ENCODE data around the gene SEMA6B. TPM values are rescaled to one million over a fixed set of nuclear protein-coding genes. Genes with fewer than 3 reads are reported as not detected.

The SEMA6B gene
- total and polyA plus RNA-seq, 2 of the 8 experiments (the other 6 are each of a cell fraction or from before 2014, with no cell fraction given): 31.3 to 54.4 TPM

DNA sequence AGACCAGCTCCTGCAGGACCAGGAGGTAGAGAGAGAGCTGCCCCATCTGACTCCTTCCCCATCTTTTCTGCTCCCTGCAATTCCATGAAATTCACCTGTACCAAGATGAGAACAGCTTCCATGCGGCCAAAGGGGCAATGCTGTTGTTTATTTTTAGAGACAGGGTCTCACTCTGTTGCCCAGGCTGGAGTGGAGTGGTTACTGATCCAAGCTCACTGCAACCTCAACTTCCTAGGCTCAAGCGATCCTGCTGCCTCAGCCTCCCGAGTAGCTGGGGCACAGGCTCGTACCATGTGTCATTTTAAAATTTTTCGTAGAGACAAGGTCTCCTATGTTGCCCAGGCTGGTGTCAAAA is 37.6 kb downstream of the SEMA6B start:
- H3K79me2 ChIP-seq (ENCODE audit: control insufficient read depth in 1 of 2, insufficient read depth in 2 of 2, low read length in 2 of 2): no peaks in the 10 kb centered on the region
- H2AFZ ChIP-seq (ENCODE audit: low read length): no peak overlapping the region
- CTCF ChIA-PET (ENCODE audit: partially characterized antibody): interaction anchor here (0.6 to 8.9 kb wide), 9 partner anchors 14 to 287 kb away, joined by 3 to 174 read pairs (median 3); partner anchors contain the start of genes LRG1 and PLIN5

More for the DNA sequence above, 37.6 kb downstream of the SEMA6B start:
- H3K14ac ChIP-seq (ENCODE audit: insufficient read length): no peak overlapping the region
- 85% methylated on average over 5 of the region's 5 CpGs; no CpG with 5 or more reads in 1 of the 2 experiments for WGBS, 2 experiments (ENCODE audit: extremely low coverage in 1 of 2, insufficient coverage in 1 of 2, insufficient read length in 1 of 2, insufficient replicate concordance in 2 of 2, low coverage in 1 of 2, low lambda C conversion rate in 2 of 2, missing lambda C conversion rate in 1 of 2)
- POLR2A ChIA-PET (ENCODE audit: partially characterized antibody): interaction anchor here (0.6 to 1.8 kb wide), 3 partner anchors 13 to 175 kb away, joined by 3 to 7 read pairs (median 5); partner anchors contain the start of gene PLIN5
- H2BK5ac ChIP-seq (ENCODE audit: low read depth, low read length): no peak overlapping the region
- H3K56ac ChIP-seq (replicated peaks; ENCODE audit: insufficient read length, low read depth, low read length): no peak overlapping the region
- no peak overlapping the region for H2BK15ac ChIP-seq (ENCODE audit: low read length)
- H2BK120ac ChIP-seq (replicated peaks; ENCODE audit: low read depth, low read length): no peak overlapping the region
- H3K4me1 ChIP-seq (replicated peaks in 1 of 4; ENCODE audit: control insufficient read depth in 3 of 4, insufficient read depth in 4 of 4, low read length in 3 of 4): peaks cover 0 to 2% (median 0%) of the 10 kb centered on the region in 4 experiments; a peak in 4 of 7 replicates
- no peaks in the 10 kb centered on the region for H3K23me2 ChIP-seq (ENCODE audit: low read depth, low read length)
- no peaks in the 10 kb centered on the region for H4K20me1 ChIP-seq (replicated peaks in 1 of 2; ENCODE audit: control insufficient read depth in 1 of 2, insufficient read depth in 2 of 2, low read length in 2 of 2)
- TF ChIP-seq BRCA1 (IDR thresholded peaks at IDR 0.05; ENCODE audit: low read depth, low read length) (no peak), TCF12 (IDR thresholded peaks at IDR 0.05; ENCODE audit: low read depth, low read length) (no peak), SIRT6 (IDR thresholded peaks at IDR 0.05; ENCODE audit: low read length) (no peak), KDM5A (IDR thresholded peaks at IDR 0.05; ENCODE audit: low read length) (no peak), SP4 (IDR thresholded peaks at IDR 0.05; ENCODE audit: low read length) (no peak), RFX5 (IDR thresholded peaks at IDR 0.05; ENCODE audit: borderline replicate concordance, low read depth, low read length) (no peak), MAFK (IDR thresholded peaks at IDR 0.05; ENCODE audit: low read depth, low read length) (no peak)
- TF ChIP-seq, protein P1, sequence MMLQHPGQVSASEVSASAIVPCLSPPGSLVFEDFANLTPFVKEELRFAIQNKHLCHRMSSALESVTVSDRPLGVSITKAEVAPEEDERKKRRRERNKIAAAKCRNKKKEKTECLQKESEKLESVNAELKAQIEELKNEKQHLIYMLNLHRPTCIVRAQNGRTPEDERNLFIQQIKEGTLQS (IDR thresholded peaks at IDR 0.05; ENCODE audit: insufficient read depth, low read depth, low read length): no peak
- peaks cover 0 to 14% (median 10%) of the 10 kb centered on the region in 4 experiments; a peak in 4 of 7 replicates for H3K27me3 ChIP-seq (replicated peaks in 1 of 4; ENCODE audit: control insufficient read depth in 3 of 4, extremely low read depth in 1 of 4, insufficient read depth in 3 of 4, low read length in 3 of 4)
- H3K27ac ChIP-seq (ENCODE audit: low read depth, low read length): no peak overlapping the region
- H3K23ac ChIP-seq (ENCODE audit: insufficient read length): no peak overlapping the region
- no peak overlapping the region for H2BK12ac ChIP-seq (ENCODE audit: low read depth, low read length)
- no peaks in the 10 kb centered on the region for H3K9me3 ChIP-seq (ENCODE audit: insufficient read depth in 2 of 2, low read depth in 1 of 2, low read length in 1 of 2)
- H4K5ac ChIP-seq (ENCODE audit: insufficient read length, low read depth, low read length): no peak overlapping the region
- no peak overlapping the region for H2BK20ac ChIP-seq (ENCODE audit: low read length)
- H3K79me1 ChIP-seq (ENCODE audit: low read depth, low read length): no peaks in the 10 kb centered on the region
- H4K8ac ChIP-seq (ENCODE audit: extremely low read depth, insufficient read depth, low read length): no peak overlapping the region
- H3K18ac ChIP-seq (ENCODE audit: extremely low read depth, low read length): no peak overlapping the region
- H3K9ac ChIP-seq (replicated peaks in 1 of 4; ENCODE audit: extremely low read depth in 1 of 4, low read depth in 3 of 4, low read length in 3 of 4): no peak overlapping the region
- H2AK5ac ChIP-seq (ENCODE audit: low read depth, low read length): 0 out of 2 replicates have a peak overlapping the region, but pooled peaks have one; percentile 8
- DNase-seq (ENCODE audit: low read depth in 1 of 2, low spot score in 2 of 2): no peak
- no peaks in the 10 kb centered on the region for H3K36me3 ChIP-seq (ENCODE audit: control insufficient read depth in 2 of 4, insufficient read depth in 4 of 4, low read length in 3 of 4)
- no peak overlapping the region for H3K4me2 ChIP-seq (ENCODE audit: insufficient read depth in 1 of 2, low read depth in 2 of 2, low read length in 2 of 2)
- no peak overlapping the region for H3K4me3 ChIP-seq (ENCODE audit: extremely low read depth in 1 of 4, insufficient read depth in 2 of 4, low read depth in 3 of 4, low read length in 4 of 4)
- FAIRE-seq: no peak
- no peak overlapping the region for H4K91ac ChIP-seq (replicated peaks; ENCODE audit: insufficient read length, low read length)
- no peak overlapping the region for H3K4ac ChIP-seq (replicated peaks; ENCODE audit: insufficient read length, low read depth, low read length)

Data from H1 (cell line).